H1 (cell line): ENCODE data around the gene UBAP1. TPM values are rescaled to one million over a fixed set of nuclear protein-coding genes. Genes with fewer than 3 reads are reported as not detected.

Source experiments
- CTCF ChIA-PET: fragments of 300-600 bp; sonication (Branson Sonifier 250); formaldehyde crosslinking; loops from one replicate; lab custom pipeline; 2021; ENCODE audit not compliant: partially characterized antibody; lab: Charles Lee
- POLR2A ChIA-PET: fragments of 300-600 bp; sonication (Branson Sonifier 250); formaldehyde crosslinking; loops from one replicate; lab custom pipeline; 2021; ENCODE audit warnings: inconsistent platforms; ENCODE audit not compliant: partially characterized antibody; lab: Charles Lee
- DNase-seq, 2 experiments: peaks; one replicate each; pipeline versions ENCODE4 v3.0.0 to v3.0.0-alpha.2; 2010 to 2022; ENCODE audit warnings: low spot score in 2 of 2, low read depth in 1 of 2, mixed read lengths in 1 of 2
- FAIRE-seq: peaks from 2 replicates; lab custom pipeline; 2011; peaks lifted over from hg19 to GRCh38; lab: Jason Lieb, UNC
- H2AFZ ChIP-seq: 2 replicates; pipeline ENCODE4 v1.8.1; 2012; ENCODE audit warnings: low read length, inconsistent platforms
- H2AK5ac ChIP-seq: 2 replicates; pipeline ENCODE4 v1.6.1; 2013; ENCODE audit warnings: low read depth, low read length
- H2BK120ac ChIP-seq: replicated peaks from 2 replicates; pipeline ENCODE3; 2013; ENCODE audit warnings: low read depth, low read length, inconsistent platforms
- H2BK12ac ChIP-seq: 2 replicates; pipeline ENCODE4 v1.6.1; 2013; ENCODE audit warnings: low read depth, low read length
- H2BK15ac ChIP-seq: 2 replicates; pipeline ENCODE4 v1.6.1; 2013; ENCODE audit warnings: low read length
- H2BK20ac ChIP-seq: 2 replicates; pipeline ENCODE4 v1.6.1; 2013; ENCODE audit warnings: low read length
- H2BK5ac ChIP-seq: 2 replicates; pipeline ENCODE4 v1.6.1; 2013; ENCODE audit warnings: low read depth, low read length
- H3K14ac ChIP-seq: 2 replicates; pipeline ENCODE4 v1.6.1; 2013; ENCODE audit warnings: inconsistent platforms; ENCODE audit not compliant: insufficient read length
- H3K18ac ChIP-seq: 2 replicates; pipeline ENCODE4 v1.6.1; 2013; ENCODE audit warnings: low read length; ENCODE audit errors: extremely low read depth
- H3K23ac ChIP-seq: 2 replicates; pipeline ENCODE4 v1.6.1; 2013; ENCODE audit warnings: inconsistent platforms; ENCODE audit not compliant: insufficient read length
- H3K23me2 ChIP-seq: 2 replicates; pipeline ENCODE4 v1.6.1; 2013; ENCODE audit warnings: low read depth, low read length
- H3K27ac ChIP-seq: 2 replicates; pipeline ENCODE4 v1.6.1; 2011; ENCODE audit warnings: low read depth, low read length, inconsistent platforms
- H3K27me3 ChIP-seq, 4 experiments: replicated peaks in 1 of 4; 1 replicate in 1 of 4; 2 replicates in 3 of 4; pipeline versions ENCODE4 v1.6.1 to v1.8.1; 2011 to 2013; ENCODE audit warnings: low read length in 3 of 4, mild to moderate bottlenecking in 3 of 4, inconsistent platforms in 2 of 4, mixed read lengths in 2 of 4, moderate library complexity in 1 of 4; ENCODE audit not compliant: control insufficient read depth in 3 of 4, insufficient read depth in 3 of 4; ENCODE audit errors: extremely low read depth in 1 of 4
- H3K36me3 ChIP-seq, 4 experiments: 2 replicates each; pipeline versions ENCODE4 v1.6.1 to v1.8.1; 2011 to 2013; ENCODE audit warnings: mild to moderate bottlenecking in 4 of 4, low read length in 3 of 4, moderate library complexity in 2 of 4, control low read depth in 1 of 4, inconsistent platforms in 1 of 4; ENCODE audit not compliant: insufficient read depth in 4 of 4, control insufficient read depth in 2 of 4
- H3K4ac ChIP-seq: replicated peaks from 2 replicates; pipeline ENCODE3; 2013; ENCODE audit warnings: low read length, low read depth, mixed read lengths, inconsistent platforms; ENCODE audit not compliant: insufficient read length
- H3K4me1 ChIP-seq, 4 experiments: replicated peaks in 1 of 4; 1 replicate in 1 of 4; 2 replicates in 3 of 4; pipeline versions ENCODE4 v1.6.1 to v1.8.1; 2011 to 2013; ENCODE audit warnings: low read length in 3 of 4, inconsistent platforms in 2 of 4, mixed read lengths in 1 of 4; ENCODE audit not compliant: insufficient read depth in 4 of 4, control insufficient read depth in 3 of 4
- H3K4me2 ChIP-seq, 2 experiments: 2 replicates each; pipeline versions ENCODE4 v1.6.1 to v1.8.1; 2011 to 2013; ENCODE audit warnings: low read depth in 2 of 2, low read length in 2 of 2, control low read depth in 1 of 2, inconsistent platforms in 1 of 2, mild to moderate bottlenecking in 1 of 2; ENCODE audit not compliant: insufficient read depth in 1 of 2
- H3K4me3 ChIP-seq, 4 experiments: fragments of 200-600, 300-600 bp in 1 of 4; sonication (generic), shearing (Covaris generic), sonication (Bioruptor Twin) in 1 of 4; 2 replicates each; pipeline versions ENCODE4 v1.5.1 to v1.8.1; 2011 to 2016; ENCODE audit warnings: low read length in 4 of 4, low read depth in 3 of 4, control low read depth in 2 of 4, inconsistent platforms in 2 of 4, mild to moderate bottlenecking in 2 of 4, mixed read lengths in 1 of 4, moderate library complexity in 1 of 4; ENCODE audit not compliant: insufficient read depth in 2 of 4; ENCODE audit errors: extremely low read depth in 1 of 4
- H3K56ac ChIP-seq: replicated peaks from 2 replicates; pipeline ENCODE3; 2013; ENCODE audit warnings: low read depth, mild to moderate bottlenecking, mixed read lengths, low read length, inconsistent platforms; ENCODE audit not compliant: insufficient read length
- H3K79me1 ChIP-seq: 2 replicates; pipeline ENCODE4 v1.6.1; 2013; ENCODE audit warnings: low read depth, low read length, control low read depth
- H3K79me2 ChIP-seq, 2 experiments: 2 replicates each; pipeline versions ENCODE4 v1.6.1 to v1.8.1; 2012 to 2013; ENCODE audit warnings: low read length in 2 of 2, mild to moderate bottlenecking in 2 of 2, inconsistent platforms in 1 of 2; ENCODE audit not compliant: insufficient read depth in 2 of 2, control insufficient read depth in 1 of 2
- H3K9ac ChIP-seq, 4 experiments: replicated peaks in 1 of 4; 1 replicate in 1 of 4; 2 replicates in 3 of 4; pipeline versions ENCODE4 v1.6.1 to v1.8.1; 2011 to 2013; ENCODE audit warnings: low read depth in 3 of 4, low read length in 3 of 4, control low read depth in 2 of 4, mild to moderate bottlenecking in 2 of 4, moderate library complexity in 2 of 4, inconsistent platforms in 1 of 4; ENCODE audit errors: extremely low read depth in 1 of 4
- H3K9me3 ChIP-seq, 2 experiments: 2 replicates each; pipeline versions ENCODE4 v1.6.1 to v1.8.1; 2012 to 2013; ENCODE audit warnings: mild to moderate bottlenecking in 2 of 2, moderate library complexity in 2 of 2, control low read depth in 1 of 2, inconsistent platforms in 1 of 2, low read depth in 1 of 2, low read length in 1 of 2, mixed read lengths in 1 of 2; ENCODE audit not compliant: insufficient read depth in 2 of 2
- H4K20me1 ChIP-seq, 2 experiments: replicated peaks in 1 of 2; 2 replicates each; pipeline versions ENCODE3 to v1.8.1; 2011 to 2013; ENCODE audit warnings: inconsistent platforms in 2 of 2, low read length in 2 of 2, mild to moderate bottlenecking in 1 of 2; ENCODE audit not compliant: insufficient read depth in 2 of 2, control insufficient read depth in 1 of 2
- H4K5ac ChIP-seq: 2 replicates; pipeline ENCODE4 v1.6.1; 2013; ENCODE audit warnings: low read length, low read depth, mixed read lengths, inconsistent platforms; ENCODE audit not compliant: insufficient read length
- H4K8ac ChIP-seq: 2 replicates; pipeline ENCODE4 v1.8.0; 2013; ENCODE audit warnings: mild to moderate bottlenecking, moderate library complexity, low read length, inconsistent platforms; ENCODE audit not compliant: insufficient read depth; ENCODE audit errors: extremely low read depth
- H4K91ac ChIP-seq: replicated peaks from 2 replicates; pipeline ENCODE3; 2013; ENCODE audit warnings: low read length, mixed read lengths, inconsistent platforms; ENCODE audit not compliant: insufficient read length
- ATF3 ChIP-seq: IDR thresholded peaks from 2 replicates; pipeline ENCODE4 v1.6.1; 2011; ENCODE audit warnings: low read depth, mild to moderate bottlenecking, low read length; ENCODE audit not compliant: insufficient read depth
- BRCA1 ChIP-seq: IDR thresholded peaks from 2 replicates; pipeline ENCODE4 v1.6.1; 2012; ENCODE audit warnings: low read depth, low read length, improper control_type of control experiment
- CHD2 ChIP-seq: IDR thresholded peaks from 2 replicates; pipeline ENCODE4 v1.6.1; 2012; ENCODE audit warnings: low read length, improper control_type of control experiment
- GABPA ChIP-seq: IDR thresholded peaks from 2 replicates; pipeline ENCODE4 v1.6.1; 2011; ENCODE audit warnings: mild to moderate bottlenecking, low read length, moderate library complexity, borderline replicate concordance; ENCODE audit not compliant: insufficient read depth
- HDAC6 ChIP-seq: IDR thresholded peaks from one replicate; pipeline ENCODE4 v1.7.1; 2012; ENCODE audit warnings: low read depth, mild to moderate bottlenecking, inconsistent platforms, low read length, moderate library complexity
- MAX ChIP-seq: IDR thresholded peaks from 2 replicates; pipeline ENCODE4 v1.6.1; 2012; ENCODE audit warnings: inconsistent platforms
- RNF2 ChIP-seq: fragments of 200-900, 300-1000 bp; sonication (generic); IDR thresholded peaks from 2 replicates; pipeline ENCODE4 v1.7.1; 2016; ENCODE audit warnings: borderline replicate concordance, low read depth, mild to moderate bottlenecking, antibody characterized with exemption, low read length; ENCODE audit not compliant: poor library complexity, severe bottlenecking; ENCODE audit errors: missing control alignments
- RXRA ChIP-seq: IDR thresholded peaks from 2 replicates; pipeline ENCODE4 v1.6.1; 2011; ENCODE audit warnings: low read depth, mild to moderate bottlenecking, low read length, moderate library complexity; ENCODE audit not compliant: insufficient read depth
- SP2 ChIP-seq: IDR thresholded peaks from 2 replicates; pipeline ENCODE4 v1.6.1; 2012; ENCODE audit warnings: mild to moderate bottlenecking, low read length, inconsistent platforms
- TAF7 ChIP-seq: optimal IDR thresholded peaks from 2 replicates; pipeline ENCODE3; 2011; ENCODE audit warnings: low read depth, mild to moderate bottlenecking, inconsistent platforms, low read length, moderate library complexity, borderline replicate concordance
- TEAD4 ChIP-seq: IDR thresholded peaks from 2 replicates; pipeline ENCODE4 v1.6.1; 2012; ENCODE audit warnings: low read depth, low read length, inconsistent platforms, mixed read lengths
- WGBS, 2 experiments: shearing (Covaris generic) in 1 of 2; methylation state at CpG; one replicate each; pipeline versions ENCODE4 v1.1.6 to v1.1.7; 2013 to 2015; ENCODE audit warnings: low lambda C conversion rate in 2 of 2, mixed read lengths in 2 of 2, inconsistent platforms in 1 of 2, low coverage in 1 of 2, missing lambda C conversion rate in 1 of 2; ENCODE audit not compliant: insufficient replicate concordance in 2 of 2, insufficient coverage in 1 of 2, insufficient read length in 1 of 2; ENCODE audit errors: extremely low coverage in 1 of 2, missing lambda C conversion rate in 1 of 2; 5-methylcytosine and 5-hydroxymethylcytosine counted together
- polyA plus RNA-seq, 7 experiments: library from polyadenylated mRNA; depleted of rRNA in 3 of 7; stranded (reverse) in 5 of 7; unstranded in 2 of 7; fragments of >200 nt in 5 of 7; fragments of 200-250 nt in 2 of 7; gene quantifications; 1 replicate in 5 of 7; 2 replicates in 1 of 7; 4 replicates in 1 of 7; pipeline versions ENCODE4 v1.2.1 to v1.2.3, GENCODE V29; 2011 to 2013; ENCODE audit warnings: missing spikeins in 2 of 7, mixed read lengths in 2 of 7
- total RNA-seq: library from RNA; stranded (reverse); fragmentation: NEBNext Ultra II Directional; extraction: Animal tissue kit (Norgen Biotek cat#: 25700); gene quantifications from 2 replicates; pipeline ENCODE4 v1.2.1, GENCODE V29; 2021
- TF ChIP-seq, protein P1 (sequence below): IDR thresholded peaks from 2 replicates; pipeline ENCODE4 v1.6.1; 2011; ENCODE audit warnings: low read length, improper control_type of control experiment

Gene UBAP1
- total and polyA plus RNA-seq, 2 of the 8 experiments (the other 6 are each of a cell fraction or from before 2014, with no cell fraction given): 31.3 to 31.4 TPM

- Histone ChIP-seq H3K4me2 (no peak overlapping the region), H4K20me1 (no peaks in the 10 kb centered on the region), H3K27ac (no peak overlapping the region), H2BK5ac (no peak overlapping the region), H2BK20ac (no peak overlapping the region), H2AK5ac (no peak overlapping the region), H3K23ac (no peak overlapping the region), H3K23me2 (peaks cover 2% of the 10 kb centered on the region; the same call in 1 of the 2 replicates), H3K79me1 (no peaks in the 10 kb centered on the region), H3K18ac (no peak overlapping the region), H2BK120ac (no peak overlapping the region), H2BK15ac (no peak overlapping the region), H3K36me3 (no peaks in the 10 kb centered on the region), H2BK12ac (no peak overlapping the region), H4K8ac (no peak overlapping the region), H4K5ac (no peak overlapping the region), H2AFZ (peak overlapping the region; percentile 87), H3K4me3 (no peak overlapping the region), H3K4me1 (no peaks in the 10 kb centered on the region), H4K91ac (no peak overlapping the region), H3K56ac (no peak overlapping the region), H3K27me3 (no peaks in the 10 kb centered on the region), H3K9me3 (no peaks in the 10 kb centered on the region), H3K9ac (no peak overlapping the region), H3K4ac (no peak overlapping the region), H3K79me2 (no peaks in the 10 kb centered on the region), H3K14ac (no peak overlapping the region)
- CTCF ChIA-PET: interaction anchor here (0.6 to 2.5 kb wide), 3 partner anchors 8 to 17 kb away, joined by 3 to 11 read pairs (median 5); no protein-coding TSS in a partner anchor
- whole genome bisulfite sequencing, 2 experiments: 63% methylated on average over 1 of the region's 1 CpG; no CpG with 5 or more reads in 1 of the 2 experiments
- no peak for DNase-seq
- peak; percentile 13 for FAIRE-seq
- POLR2A ChIA-PET: interaction anchor here (2.4 kb wide), 1 partner anchor 25 kb away, joined by 9 read pairs; the partner anchor contains the start of gene UBAP1
- TF ChIP-seq CHD2: no peak
- TF ChIP-seq, protein P1, sequence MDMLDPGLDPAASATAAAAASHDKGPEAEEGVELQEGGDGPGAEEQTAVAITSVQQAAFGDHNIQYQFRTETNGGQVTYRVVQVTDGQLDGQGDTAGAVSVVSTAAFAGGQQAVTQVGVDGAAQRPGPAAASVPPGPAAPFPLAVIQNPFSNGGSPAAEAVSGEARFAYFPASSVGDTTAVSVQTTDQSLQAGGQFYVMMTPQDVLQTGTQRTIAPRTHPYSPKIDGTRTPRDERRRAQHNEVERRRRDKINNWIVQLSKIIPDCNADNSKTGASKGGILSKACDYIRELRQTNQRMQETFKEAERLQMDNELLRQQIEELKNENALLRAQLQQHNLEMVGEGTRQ: no peak
- TF ChIP-seq BRCA1: no peak
- no peak for TF ChIP-seq TEAD4
- TF ChIP-seq MAX: no peak
- no peak for TF ChIP-seq RXRA
- no peak for TF ChIP-seq RNF2
- TF ChIP-seq ATF3: no peak
- TF ChIP-seq SP2: no peak
- no peak for TF ChIP-seq HDAC6
- TF ChIP-seq GABPA: no peak
- no peak for TF ChIP-seq TAF7
These were observed 24.8 kb upstream of the UBAP1 start for GRCh38 chr9:34154057-34154456.
